Mucosa of rectum (tissue), 2 donors: Measurements from ENCODE around the gene CDC45.

ENCODE experiments used
- H3K27ac ChIP-seq, 2 donors: one replicate each; pipeline ENCODE4 v1.7.0; 2013; ENCODE audit warnings: inconsistent platforms in 2 of 2, low read depth in 2 of 2, low read length in 2 of 2
- H3K27me3 ChIP-seq, 2 donors: one replicate each; pipeline ENCODE4 v1.7.0; 2013; ENCODE audit warnings: low read length in 2 of 2; ENCODE audit not compliant: control insufficient read depth in 2 of 2, insufficient read depth in 2 of 2
- H3K36me3 ChIP-seq, 2 donors: one replicate each; pipeline ENCODE4 v1.7.0; 2013; ENCODE audit warnings: low read length in 2 of 2; ENCODE audit not compliant: control insufficient read depth in 2 of 2, insufficient read depth in 2 of 2
- H3K4me1 ChIP-seq, 2 donors: one replicate each; pipeline ENCODE4 v1.7.0; 2013; ENCODE audit warnings: low read length in 2 of 2, mild to moderate bottlenecking in 1 of 2; ENCODE audit not compliant: control insufficient read depth in 2 of 2, insufficient read depth in 2 of 2
- H3K4me3 ChIP-seq, 2 donors: one replicate each; pipeline ENCODE4 v1.7.0; 2013; ENCODE audit warnings: low read length in 2 of 2
- H3K9ac ChIP-seq, 2 donors: one replicate each; pipeline ENCODE4 v1.7.0; 2013; ENCODE audit warnings: low read length in 2 of 2, low read depth in 1 of 2, mild to moderate bottlenecking in 1 of 2
- H3K9me3 ChIP-seq, 2 donors: one replicate each; pipeline ENCODE4 v1.7.0; 2013; ENCODE audit warnings: low read length in 2 of 2; ENCODE audit not compliant: control insufficient read depth in 2 of 2
- donor health status: healthy.
- donor health status: Normal muscosa, but diverticular disease.

The CDC45 gene

GRCh38 chr22:19448076-19448607, 31.6 kb upstream of the CDC45 start:
- Histone ChIP-seq H3K9me3 (no peaks in the 10 kb centered on the region), H3K27ac (peak overlapping the region; percentile 92 to 93), H3K4me3 (peak overlapping the region; percentile 85 to 94), H3K4me1 (peaks cover 9 to 19% of the 10 kb centered on the region in 2 donors), H3K27me3 (no peaks in the 10 kb centered on the region), H3K9ac (peak overlapping the region; percentile 89), H3K36me3 (peaks cover 14 to 29% of the 10 kb centered on the region in 2 donors)

DNA sequence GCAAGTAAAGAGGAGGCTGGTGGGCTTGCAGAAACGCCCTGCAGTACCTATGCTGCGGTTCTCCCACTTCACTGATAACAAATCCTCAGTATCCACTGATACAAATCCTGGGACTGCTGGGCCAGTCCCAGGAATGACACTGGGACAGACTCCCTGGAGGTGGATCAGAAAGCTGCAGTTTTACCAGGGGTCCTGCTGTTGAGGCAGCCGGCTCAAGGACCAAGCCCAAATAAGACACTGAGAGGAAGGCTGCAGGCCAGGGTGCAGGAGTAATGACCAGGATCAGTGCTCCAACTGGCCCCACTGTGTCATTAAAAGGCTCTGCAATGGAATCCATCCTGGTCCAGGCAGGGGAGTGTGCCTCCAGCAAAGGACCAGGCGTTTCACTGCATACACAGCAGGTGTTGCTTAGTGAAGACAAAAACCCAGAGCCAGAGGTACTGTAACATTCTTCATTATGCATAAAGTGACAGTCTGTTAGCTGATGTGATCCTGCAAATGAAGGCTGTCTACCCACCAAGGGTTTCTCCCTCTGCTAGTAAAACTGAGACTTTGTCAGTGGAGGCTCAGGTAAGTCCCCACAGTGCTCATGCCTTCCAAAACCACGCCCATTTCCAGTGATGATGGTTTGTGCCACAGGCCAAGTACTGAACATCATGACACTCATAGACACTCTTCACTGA, 30.8 kb upstream of the CDC45 start:
- Histone ChIP-seq H3K36me3 (peaks cover 18 to 29% of the 10 kb centered on the region in 2 donors), H3K9ac (no peak overlapping the region), H3K27ac (no peak overlapping the region), H3K9me3 (no peaks in the 10 kb centered on the region), H3K27me3 (no peaks in the 10 kb centered on the region), H3K4me3 (peak overlapping the region in 1 of 2 donors; percentile 94), H3K4me1 (peaks cover 9 to 19% of the 10 kb centered on the region in 2 donors)

GRCh38 chr22:19449422-19449767, 30.3 kb upstream of the CDC45 start:
- peaks cover 19 to 29% of the 10 kb centered on the region in 2 donors for H3K36me3 ChIP-seq
- no peaks in the 10 kb centered on the region for H3K27me3 ChIP-seq
- no peaks in the 10 kb centered on the region for H3K9me3 ChIP-seq
- no peak overlapping the region for H3K9ac ChIP-seq
- no peak overlapping the region for H3K4me3 ChIP-seq
- peaks cover 9 to 19% of the 10 kb centered on the region in 2 donors for H3K4me1 ChIP-seq
- no peak overlapping the region for H3K27ac ChIP-seq

GRCh38 chr22:19450363-19451175, 29.2 kb upstream of the CDC45 start:
- Histone ChIP-seq H3K36me3 (peaks cover 30 to 37% of the 10 kb centered on the region in 2 donors), H3K9ac (no peak overlapping the region), H3K9me3 (no peaks in the 10 kb centered on the region), H3K4me3 (no peak overlapping the region), H3K4me1 (peaks cover 9 to 19% of the 10 kb centered on the region in 2 donors), H3K27me3 (no peaks in the 10 kb centered on the region), H3K27ac (no peak overlapping the region)

DNA sequence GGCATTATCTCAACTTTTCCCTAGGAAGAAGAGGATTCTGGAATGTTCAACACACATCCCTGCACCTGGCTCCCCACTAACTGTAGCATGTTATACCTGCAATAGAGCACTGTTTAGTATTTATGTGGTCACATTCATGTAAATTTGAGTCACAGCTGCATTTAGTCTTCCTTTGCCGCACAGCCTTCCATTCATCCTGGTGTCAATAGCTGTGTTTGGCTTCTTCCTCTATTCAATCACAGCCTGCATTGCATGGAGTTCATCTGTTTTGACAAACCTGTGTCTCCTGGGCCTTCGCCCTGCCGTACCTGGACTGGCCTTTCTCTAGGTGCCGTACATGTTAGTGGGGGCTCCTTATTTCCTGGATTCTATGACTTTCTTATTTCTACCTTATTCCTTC, 28.1 kb upstream of the CDC45 start:
- Histone ChIP-seq H3K4me1 (peaks cover 5 to 12% of the 10 kb centered on the region in 2 donors), H3K36me3 (peaks cover 40 to 47% of the 10 kb centered on the region in 2 donors), H3K27me3 (no peaks in the 10 kb centered on the region), H3K9ac (no peak overlapping the region), H3K27ac (no peak overlapping the region), H3K4me3 (no peak overlapping the region), H3K9me3 (no peaks in the 10 kb centered on the region)

DNA sequence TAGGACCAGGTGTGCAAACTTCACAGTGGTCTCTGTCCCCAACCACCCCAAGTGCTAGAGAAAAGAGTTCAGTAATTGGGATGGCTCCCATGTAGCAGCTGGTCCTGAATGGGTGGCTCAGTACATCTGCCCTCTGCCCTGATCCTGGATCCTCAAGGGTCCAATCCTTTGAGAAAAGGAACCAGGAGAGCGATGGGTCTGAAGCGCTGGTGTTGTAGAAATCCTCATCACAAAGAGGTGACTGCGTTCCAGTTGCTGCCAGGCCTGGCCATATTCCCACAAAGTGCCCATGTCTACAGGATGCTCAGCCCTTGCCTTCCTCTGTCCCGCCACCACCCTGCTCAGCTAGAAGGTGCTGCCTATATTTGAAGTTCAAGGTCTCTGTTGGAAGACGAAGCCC, 26.0 kb upstream of the CDC45 start:
- Histone ChIP-seq H3K4me1 (peaks cover 0 to under 1% of the 10 kb centered on the region in 2 donors), H3K9me3 (no peaks in the 10 kb centered on the region), H3K27ac (no peak overlapping the region), H3K9ac (no peak overlapping the region), H3K4me3 (no peak overlapping the region), H3K27me3 (no peaks in the 10 kb centered on the region), H3K36me3 (peaks cover 53 to 60% of the 10 kb centered on the region in 2 donors)

GRCh38 chr22:19454156-19454555, 25.6 kb upstream of the CDC45 start:
- no peaks in the 10 kb centered on the region for H3K4me1 ChIP-seq
- H3K27me3 ChIP-seq, result no peaks in the 10 kb centered on the region
- peaks cover 53 to 60% of the 10 kb centered on the region in 2 donors for H3K36me3 ChIP-seq
- no peaks in the 10 kb centered on the region for H3K9me3 ChIP-seq
- no peak overlapping the region for H3K27ac ChIP-seq
- no peak overlapping the region for H3K9ac ChIP-seq
- H3K4me3 ChIP-seq, result no peak overlapping the region

DNA sequence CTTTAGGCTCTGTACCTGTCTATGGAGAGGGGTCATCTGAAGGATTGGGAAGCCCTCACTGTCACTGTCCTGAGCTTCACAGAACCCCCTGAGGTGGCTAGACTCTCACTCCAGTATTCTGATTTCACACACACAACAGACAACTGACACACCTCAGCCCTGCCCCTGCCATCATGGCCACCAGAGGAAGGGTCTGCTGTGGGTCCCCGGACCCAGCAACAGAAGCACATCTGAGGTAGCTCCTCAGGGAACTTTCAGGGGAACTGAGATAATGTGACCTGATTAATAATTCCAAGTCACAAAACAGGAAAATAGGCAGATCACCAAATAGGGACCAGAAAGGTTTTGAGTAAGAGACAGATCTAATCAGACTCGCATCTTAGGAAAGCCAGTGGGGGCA, 24.7 kb upstream of the CDC45 start:
- H3K27ac ChIP-seq, result no peak overlapping the region
- no peaks in the 10 kb centered on the region for H3K4me1 ChIP-seq

DNA sequence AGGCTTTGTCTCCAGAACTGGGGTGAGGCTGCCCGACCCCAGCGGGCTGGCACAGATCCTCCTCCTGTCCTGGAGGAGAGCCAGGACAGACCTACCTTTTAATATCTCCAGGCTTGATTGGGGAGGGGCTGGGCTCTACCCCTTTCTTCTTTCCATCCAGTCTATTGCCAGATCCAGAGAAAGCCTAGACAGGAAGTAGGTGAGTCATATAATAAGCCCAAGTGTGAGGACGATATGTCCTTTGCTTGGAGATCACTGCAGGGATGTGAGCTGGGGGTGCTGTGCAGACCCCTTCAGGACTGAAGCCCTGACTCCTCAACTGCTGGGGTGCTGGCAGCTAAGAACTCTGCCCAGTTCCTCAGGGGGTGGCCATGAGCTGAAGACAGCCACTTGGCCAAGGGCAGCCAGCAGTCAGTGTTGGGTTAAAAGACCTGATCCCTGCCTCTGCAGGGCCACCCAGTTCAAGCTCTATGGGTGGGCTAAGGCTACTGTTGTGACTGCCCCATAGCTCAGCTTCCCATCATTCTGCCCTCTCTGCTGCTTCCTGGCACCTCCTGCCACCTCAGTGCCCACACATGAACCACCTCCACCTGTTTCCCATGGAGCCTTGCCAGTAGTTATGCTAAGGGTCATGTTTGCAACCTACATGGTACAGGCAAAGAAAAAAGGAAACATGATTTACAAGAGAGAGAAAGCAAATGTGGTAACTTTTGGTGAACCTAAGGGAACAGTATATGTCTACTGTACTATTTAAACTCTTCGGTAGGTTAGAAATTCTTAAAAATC, 23.9 kb upstream of the CDC45 start:
- no peaks in the 10 kb centered on the region for H3K27me3 ChIP-seq
- no peak overlapping the region for H3K9ac ChIP-seq
- H3K27ac ChIP-seq, result no peak overlapping the region
- H3K4me3 ChIP-seq, result no peak overlapping the region
- no peaks in the 10 kb centered on the region for H3K9me3 ChIP-seq
- H3K4me1 ChIP-seq, result no peaks in the 10 kb centered on the region
- peaks cover 53 to 60% of the 10 kb centered on the region in 2 donors for H3K36me3 ChIP-seq

More for the DNA sequence above, 24.7 kb upstream of the CDC45 start:
- no peak overlapping the region for H3K9ac ChIP-seq
- no peaks in the 10 kb centered on the region for H3K27me3 ChIP-seq
- no peak overlapping the region for H3K4me3 ChIP-seq
- peaks cover 53 to 60% of the 10 kb centered on the region in 2 donors for H3K36me3 ChIP-seq
- H3K9me3 ChIP-seq, result no peaks in the 10 kb centered on the region
